ENCODE measurements around the gene PLD1.
A peak's percentile ranks its signal among the peaks of the same experiment; 100 is the strongest.
"Not testable (repeated sequence)": the region's sequence is repeated elsewhere in the genome, so short reads cannot be mapped to it uniquely, and the experiment has no call there.

Gene PLD1

DNA sequence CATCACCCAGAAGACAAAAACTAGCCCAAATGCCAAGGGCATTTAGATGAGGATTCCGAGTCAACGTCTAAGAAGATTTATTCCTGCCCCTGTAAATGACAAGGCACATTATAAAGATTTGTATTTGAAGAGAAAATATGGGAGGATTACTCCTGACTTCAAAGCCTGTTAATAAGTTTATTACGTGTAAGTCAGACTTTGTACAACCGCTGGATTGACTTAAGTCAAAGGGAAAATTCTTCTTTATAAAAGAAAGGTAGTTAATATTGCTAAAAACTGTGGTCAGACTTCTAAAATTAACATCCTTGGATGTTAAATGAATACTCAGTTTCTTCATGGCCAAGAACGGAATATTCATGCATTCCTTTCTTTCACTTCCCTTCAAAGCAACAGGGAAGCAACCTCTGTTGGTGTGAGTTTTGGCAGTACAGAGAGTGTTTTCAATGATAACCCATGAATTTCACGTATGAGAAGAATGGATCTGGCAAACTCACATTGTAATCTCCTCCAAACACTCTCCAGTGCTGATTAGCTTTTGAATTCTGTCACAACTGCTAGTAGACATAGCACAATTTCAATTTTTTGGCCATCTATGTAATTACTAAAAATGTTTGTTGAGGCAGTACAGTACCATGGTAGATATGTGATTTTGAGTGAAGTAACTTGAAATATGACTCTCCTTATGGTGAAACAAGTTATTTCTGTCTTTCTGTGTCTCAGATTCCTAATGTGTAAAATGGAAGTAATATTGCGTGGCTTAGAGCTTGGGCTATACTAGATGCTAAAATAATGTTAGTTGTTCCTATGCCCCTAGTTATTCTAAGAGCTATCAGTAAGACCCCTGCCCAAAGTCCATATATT, 62.0 kb downstream of the PLD1 start:
- no peak for TF ChIP-seq JUND (IDR thresholded peaks at IDR 0.05; ENCODE audit: low read depth)
- in situ Hi-C loops (cut with HindIII; ENCODE audit: low pct_unique_long_range_greater_than_20kb, low sequenced_read_pairs) = no loop called here
- DNase-seq (ENCODE audit: low read depth in 1 of 2, low spot score in 1 of 2) = no peak

GRCh38 chr3:171747223-171747920, 62.9 kb downstream of the PLD1 start:
- DNase-seq (ENCODE audit: low read depth in 1 of 2, low spot score in 1 of 2) = no peak
- in situ Hi-C loops (cut with HindIII; ENCODE audit: low pct_unique_long_range_greater_than_20kb, low sequenced_read_pairs) = no loop called here
- no peak for TF ChIP-seq JUND (IDR thresholded peaks at IDR 0.05; ENCODE audit: low read depth)

GRCh38 chr3:171746320-171747222, 63.7 kb downstream of the PLD1 start:
- in situ Hi-C loops (cut with HindIII; ENCODE audit: low pct_unique_long_range_greater_than_20kb, low sequenced_read_pairs); DNase-seq (ENCODE audit: low read depth in 1 of 2, low spot score in 1 of 2): not testable (repeated sequence)

DNA sequence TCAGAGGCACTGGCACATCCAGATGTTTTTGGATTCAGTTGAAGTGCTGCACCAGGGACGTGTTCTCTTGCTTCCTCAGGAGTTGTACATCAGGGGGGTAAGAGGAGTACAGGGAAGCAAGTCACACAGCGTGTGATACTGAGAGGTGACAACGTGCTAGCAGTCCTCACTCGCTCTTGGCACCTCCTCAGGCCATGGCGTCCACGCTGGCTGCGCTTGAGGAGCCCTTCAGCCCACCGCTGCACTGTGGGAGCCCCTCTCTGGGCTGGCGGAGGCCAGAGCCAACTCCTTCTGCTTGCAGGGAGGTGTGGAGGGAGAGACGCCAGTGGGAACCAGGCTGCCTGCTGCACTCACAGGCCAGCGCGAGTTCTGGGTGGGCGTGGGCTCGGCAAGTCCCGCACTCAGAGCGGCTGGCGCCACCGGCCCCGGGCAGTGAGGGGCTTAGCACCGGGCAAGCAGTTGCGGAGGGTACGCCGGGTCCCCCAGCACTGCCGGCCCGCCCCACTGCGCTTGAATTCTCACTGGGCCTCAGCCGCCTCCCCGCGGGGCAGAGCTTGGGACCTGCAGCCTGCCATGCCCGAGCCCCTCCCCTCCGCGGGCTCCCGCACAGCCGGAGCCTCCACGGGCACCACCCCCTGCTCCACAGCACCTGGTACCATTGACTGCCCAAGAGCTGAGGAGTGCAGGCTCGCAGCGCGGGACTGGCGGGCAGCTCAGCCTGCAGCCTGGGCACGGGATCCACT, 64.5 kb downstream of the PLD1 start:
- DNase-seq (ENCODE audit: low read depth in 1 of 2, low spot score in 1 of 2) = no peak
- in situ Hi-C loops (cut with HindIII; ENCODE audit: low pct_unique_long_range_greater_than_20kb, low sequenced_read_pairs) = no loop called here
- TF ChIP-seq JUND (IDR thresholded peaks at IDR 0.05; ENCODE audit: low read depth) = no peak

DNA sequence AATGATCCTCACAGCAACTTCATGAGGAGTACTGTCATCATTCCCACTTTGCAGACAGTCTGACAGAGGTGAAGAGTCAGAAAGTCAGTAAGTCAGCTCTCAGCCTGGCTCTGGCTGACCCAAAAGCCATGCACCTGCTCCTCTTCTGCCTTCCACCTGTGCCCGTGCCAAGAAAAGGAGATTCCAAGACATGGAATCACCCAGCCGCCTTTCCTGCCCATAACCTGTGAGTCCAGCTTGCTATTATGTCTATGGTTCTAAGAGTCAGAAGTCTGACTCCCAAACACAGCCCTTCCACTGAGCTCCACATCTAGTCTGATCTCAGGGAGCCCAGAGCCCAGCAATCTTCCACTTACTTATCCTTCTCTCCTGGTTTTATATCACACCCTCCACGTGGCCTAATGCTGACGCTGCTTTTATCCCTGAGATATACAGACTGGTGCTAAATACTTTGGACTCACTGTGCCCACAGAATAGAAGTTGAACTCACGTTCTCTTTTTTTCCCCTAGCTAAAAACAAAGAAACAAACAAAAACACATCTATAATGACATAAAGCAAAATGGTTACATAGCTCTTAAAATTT, 66.0 kb downstream of the PLD1 start:
- in situ Hi-C loops (cut with HindIII; ENCODE audit: low pct_unique_long_range_greater_than_20kb, low sequenced_read_pairs) = no loop called here
- no peak for DNase-seq (ENCODE audit: low read depth in 1 of 2, low spot score in 1 of 2)
- TF ChIP-seq JUND (IDR thresholded peaks at IDR 0.05; ENCODE audit: low read depth) = no peak

DNA sequence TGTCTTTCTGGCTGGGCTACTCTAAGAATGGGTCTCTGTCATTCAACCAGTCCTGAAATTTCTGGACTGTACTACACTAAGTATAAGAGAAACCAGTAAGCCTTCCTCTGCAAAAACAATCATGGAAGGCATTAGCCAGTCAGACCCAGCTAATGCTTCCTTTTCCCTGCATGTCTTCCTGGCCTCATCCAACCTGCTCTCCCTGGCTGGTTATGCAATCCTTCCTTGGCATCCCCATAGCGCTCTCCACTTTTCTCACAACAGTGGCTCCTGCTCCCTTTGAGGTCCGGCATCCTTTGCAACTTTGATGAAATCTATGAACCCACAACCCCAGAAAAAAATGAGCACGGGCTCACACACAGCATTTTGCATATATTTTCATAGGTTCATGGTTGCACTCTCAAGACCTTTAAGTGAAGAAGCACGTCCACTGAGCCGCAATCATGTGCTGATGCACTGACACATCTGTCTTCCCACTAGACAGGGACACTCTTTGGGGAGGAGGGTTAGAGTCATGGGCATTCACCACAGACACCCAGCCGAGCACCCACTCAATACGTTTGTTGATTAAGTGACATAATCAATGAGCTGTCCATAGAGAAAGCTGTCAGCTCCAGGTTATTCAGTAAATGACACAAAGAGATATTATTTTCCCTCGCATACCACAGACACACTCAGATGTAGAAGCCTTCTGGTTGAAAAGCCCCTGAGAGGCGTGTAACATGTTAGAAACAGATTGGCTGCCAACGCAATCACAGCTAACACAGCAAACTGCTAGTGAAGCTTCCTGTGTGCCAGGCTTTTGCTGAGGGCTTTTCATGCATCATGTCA, 66.7 kb downstream of the PLD1 start:
- in situ Hi-C loops (cut with HindIII; ENCODE audit: low pct_unique_long_range_greater_than_20kb, low sequenced_read_pairs) = no loop called here

DNA sequence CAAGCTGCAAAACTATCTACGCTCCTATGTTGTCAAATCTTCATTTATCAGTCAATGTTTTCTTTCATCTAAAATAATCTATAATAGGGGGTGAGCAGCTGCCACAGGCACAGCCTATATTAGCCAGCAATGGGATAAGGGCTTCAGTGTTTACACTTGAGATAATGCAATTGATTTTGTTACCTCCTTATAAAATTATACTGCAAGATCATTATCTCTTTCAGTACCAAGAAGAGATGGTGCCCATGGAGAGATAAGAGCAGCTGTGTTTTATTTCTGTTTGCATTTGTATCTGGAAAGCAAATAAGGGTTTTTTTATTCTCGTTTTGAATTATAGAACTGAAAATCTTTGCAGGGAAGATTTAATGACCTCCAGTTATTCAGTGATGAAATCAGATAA, 68.9 kb downstream of the PLD1 start:
- in situ Hi-C loops (cut with HindIII; ENCODE audit: low pct_unique_long_range_greater_than_20kb, low sequenced_read_pairs) = no loop called here
- no peak for DNase-seq (ENCODE audit: low read depth in 1 of 2, low spot score in 1 of 2)
- TF ChIP-seq JUND (IDR thresholded peaks at IDR 0.05; ENCODE audit: low read depth) = no peak

More for the DNA sequence above, 66.7 kb downstream of the PLD1 start:
- DNase-seq (ENCODE audit: low read depth in 1 of 2, low spot score in 1 of 2) = peak in 1 of 2 experiments; percentile 54
- no peak for TF ChIP-seq JUND (IDR thresholded peaks at IDR 0.05; ENCODE audit: low read depth)

DNA sequence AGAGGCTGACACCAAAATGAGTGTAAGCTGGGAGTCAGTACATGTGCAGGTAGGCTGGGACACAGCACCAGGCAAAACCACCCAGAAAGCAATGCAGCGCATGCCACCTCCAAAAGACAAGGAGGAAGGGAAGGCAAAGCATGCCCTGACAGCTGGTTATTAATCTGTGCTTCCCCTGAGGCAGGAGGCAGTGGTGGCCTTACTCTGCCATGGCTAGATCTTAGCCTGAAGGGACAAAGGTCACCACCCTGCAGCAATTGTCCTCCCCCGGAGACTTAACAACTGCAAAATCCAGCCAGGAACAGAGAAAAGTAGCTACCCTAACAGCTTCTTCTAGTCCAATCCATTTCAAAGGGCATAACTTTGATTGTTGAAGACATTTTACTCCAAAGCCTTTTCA, 73.7 kb downstream of the PLD1 start:
- TF ChIP-seq JUND (IDR thresholded peaks at IDR 0.05; ENCODE audit: low read depth) = no peak
- in situ Hi-C loops (cut with HindIII; ENCODE audit: low pct_unique_long_range_greater_than_20kb, low sequenced_read_pairs) = no loop called here
- no peak for DNase-seq (ENCODE audit: low read depth in 1 of 2, low spot score in 1 of 2)

DNA sequence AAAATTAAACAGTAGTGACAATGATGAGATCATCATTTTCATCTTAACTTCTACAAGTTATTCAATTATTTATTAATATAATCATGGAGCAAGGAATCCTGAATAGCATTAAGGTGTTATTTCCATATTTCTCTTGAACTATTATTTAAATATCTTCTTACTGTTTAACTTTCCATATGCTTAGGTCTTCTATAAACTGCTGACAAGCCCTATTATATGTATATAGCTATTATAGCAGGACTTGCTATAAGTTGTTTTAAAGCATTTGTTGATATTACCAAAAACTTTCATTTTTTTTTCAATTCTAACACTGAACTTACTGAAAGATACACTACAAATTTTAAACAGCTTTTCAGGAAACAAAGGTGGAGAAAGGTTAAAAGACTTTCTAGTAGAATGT, 76.7 kb downstream of the PLD1 start:
- TF ChIP-seq JUND (IDR thresholded peaks at IDR 0.05; ENCODE audit: low read depth) = no peak
- in situ Hi-C loops (cut with HindIII; ENCODE audit: low pct_unique_long_range_greater_than_20kb, low sequenced_read_pairs) = no loop called here
- DNase-seq (ENCODE audit: low read depth in 1 of 2, low spot score in 1 of 2) = no peak

DNA sequence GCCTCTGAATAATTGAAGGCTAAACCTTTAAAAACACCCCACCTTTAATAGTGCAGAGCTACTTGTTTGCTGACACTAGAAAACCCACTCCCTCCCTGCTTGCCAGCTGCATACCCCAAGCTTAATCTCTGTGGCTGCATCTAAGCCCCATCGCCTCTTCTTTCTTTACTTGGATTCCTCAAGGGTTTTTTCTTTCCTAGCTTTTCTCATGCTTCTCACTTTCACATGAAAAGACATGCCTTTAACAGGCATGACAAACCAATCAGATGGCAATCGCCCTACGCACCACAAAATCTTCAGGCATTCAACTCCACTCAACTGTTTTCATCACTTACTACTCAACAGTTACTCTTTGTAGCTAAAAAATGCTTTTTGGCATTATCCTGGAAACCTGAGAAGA, 77.5 kb downstream of the PLD1 start:
- TF ChIP-seq JUND (IDR thresholded peaks at IDR 0.05; ENCODE audit: low read depth) = no peak
- in situ Hi-C loops (cut with HindIII; ENCODE audit: low pct_unique_long_range_greater_than_20kb, low sequenced_read_pairs) = no loop called here
- no peak for DNase-seq (ENCODE audit: low read depth in 1 of 2, low spot score in 1 of 2)

DNA sequence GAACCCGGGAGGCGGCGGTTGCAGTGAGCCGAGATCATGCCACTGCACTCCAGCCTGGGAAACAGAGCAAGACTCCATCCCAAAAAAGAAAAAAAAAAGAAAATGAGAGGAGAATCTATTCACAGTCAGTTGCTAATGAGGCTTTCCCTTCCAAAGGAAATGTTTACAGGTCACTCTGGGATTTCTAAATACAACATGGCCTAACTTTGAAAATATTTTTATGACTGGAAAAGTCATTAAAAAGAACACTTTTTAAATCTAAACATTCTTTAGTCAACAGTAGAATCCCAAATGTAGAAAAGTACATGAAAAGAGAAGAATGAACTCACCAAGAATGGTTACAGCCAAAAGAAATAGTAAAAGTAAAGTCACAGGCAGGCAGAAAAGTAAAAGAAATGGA, 78.6 kb downstream of the PLD1 start:
- in situ Hi-C loops (cut with HindIII; ENCODE audit: low pct_unique_long_range_greater_than_20kb, low sequenced_read_pairs) = no loop called here
- DNase-seq (ENCODE audit: low read depth in 1 of 2, low spot score in 1 of 2) = no peak
- TF ChIP-seq JUND (IDR thresholded peaks at IDR 0.05; ENCODE audit: low read depth) = no peak
